ENCODE data around the gene MTRF1.
A peak's percentile ranks its signal among the peaks of the same experiment; 100 is the strongest.
"Not testable (repeated sequence)": the region's sequence is repeated elsewhere in the genome, so short reads cannot be mapped to it uniquely, and the experiment has no call there.

MTRF1 gene

GRCh38 chr13:41286370-41286769 lies 23.0 kb upstream of the MTRF1 start:
- no peak overlapping the region for H3K23ac ChIP-seq (ENCODE audit: low read length)
- no peak overlapping the region for H3K4ac ChIP-seq (ENCODE audit: low read depth, low read length)
- no peak overlapping the region for H2BK120ac ChIP-seq (ENCODE audit: low read depth, low read length)
- no peak overlapping the region for H3K4me2 ChIP-seq (ENCODE audit: low read length)
- no peak overlapping the region for H3K56ac ChIP-seq (ENCODE audit: low read length)
- no peak overlapping the region for H3K4me3 ChIP-seq (ENCODE audit: low read length)
- 100% methylated on average over 1 of the region's 5 CpGs for WGBS (ENCODE audit: extremely low coverage, insufficient coverage, low lambda C conversion rate)
- H3K27ac ChIP-seq (ENCODE audit: low read depth, low read length), result no peak overlapping the region
- H3K36me3 ChIP-seq (ENCODE audit: control insufficient read depth, insufficient read depth, low read length), result no peaks in the 10 kb centered on the region
- H3K27me3 ChIP-seq (ENCODE audit: insufficient read depth, low read length, poor library complexity), result no peaks in the 10 kb centered on the region
- no peaks in the 10 kb centered on the region for H3K79me1 ChIP-seq (ENCODE audit: low read length)
- no peak overlapping the region for H2BK15ac ChIP-seq (replicated peaks; ENCODE audit: low read depth)
- H3K4me1 ChIP-seq (ENCODE audit: control insufficient read depth, low read depth, low read length), result no peaks in the 10 kb centered on the region
- no peak overlapping the region for H4K8ac ChIP-seq (ENCODE audit: low read depth, low read length)
- no peak overlapping the region for H3K9ac ChIP-seq (ENCODE audit: low read length)
- no peak overlapping the region for H4K5ac ChIP-seq (ENCODE audit: low read length)
- H3K18ac ChIP-seq (ENCODE audit: low read length), result no peak overlapping the region
- H3K79me2 ChIP-seq (ENCODE audit: control insufficient read depth, insufficient read depth, low read length), result no peaks in the 10 kb centered on the region
- no peak overlapping the region for H2AK5ac ChIP-seq (ENCODE audit: low read length)
- no peak for DNase-seq
- no peak overlapping the region for H2BK5ac ChIP-seq (ENCODE audit: low read length)

- Histone ChIP-seq H4K8ac (ENCODE audit: low read depth, low read length) (no peak overlapping the region), H3K56ac (ENCODE audit: low read length) (no peak overlapping the region), H3K4me1 (ENCODE audit: control insufficient read depth, low read depth, low read length) (no peaks in the 10 kb centered on the region), H3K79me1 (ENCODE audit: low read length) (no peaks in the 10 kb centered on the region), H3K4me2 (ENCODE audit: low read length) (no peak overlapping the region), H2AK5ac (ENCODE audit: low read length) (no peak overlapping the region), H3K23ac (ENCODE audit: low read length) (no peak overlapping the region), H2BK15ac (replicated peaks; ENCODE audit: low read depth) (no peak overlapping the region), H4K5ac (ENCODE audit: low read length) (no peak overlapping the region), H3K36me3 (ENCODE audit: control insufficient read depth, insufficient read depth, low read length) (no peaks in the 10 kb centered on the region), H2BK5ac (ENCODE audit: low read length) (no peak overlapping the region), H3K4ac (ENCODE audit: low read depth, low read length) (no peak overlapping the region), H3K79me2 (ENCODE audit: control insufficient read depth, insufficient read depth, low read length) (no peaks in the 10 kb centered on the region), H2BK120ac (ENCODE audit: low read depth, low read length) (no peak overlapping the region), H3K9ac (ENCODE audit: low read length) (no peak overlapping the region), H3K27ac (ENCODE audit: low read depth, low read length) (no peak overlapping the region), H3K18ac (ENCODE audit: low read length) (no peak overlapping the region), H3K27me3 (ENCODE audit: insufficient read depth, low read length, poor library complexity) (no peaks in the 10 kb centered on the region), H3K4me3 (ENCODE audit: low read length) (no peak overlapping the region)
- WGBS (ENCODE audit: extremely low coverage, insufficient coverage, low lambda C conversion rate), result no CpG with 5 or more reads among the region's 13 CpGs
- DNase-seq, result no peak
These were observed 21.3 kb upstream of the MTRF1 start for GRCh38 chr13:41284512-41285288.

- H2BK15ac ChIP-seq (replicated peaks; ENCODE audit: low read depth), result no peak overlapping the region
- no peak overlapping the region for H3K4me3 ChIP-seq (ENCODE audit: low read length)
- no peak overlapping the region for H2AK5ac ChIP-seq (ENCODE audit: low read length)
- H3K4ac ChIP-seq (ENCODE audit: low read depth, low read length), result no peak overlapping the region
- H3K9ac ChIP-seq (ENCODE audit: low read length), result no peak overlapping the region
- no peaks in the 10 kb centered on the region for H3K79me1 ChIP-seq (ENCODE audit: low read length)
- no peak overlapping the region for H3K27ac ChIP-seq (ENCODE audit: low read depth, low read length)
- DNase-seq, result no peak
- no peaks in the 10 kb centered on the region for H3K36me3 ChIP-seq (ENCODE audit: control insufficient read depth, insufficient read depth, low read length)
- H3K79me2 ChIP-seq (ENCODE audit: control insufficient read depth, insufficient read depth, low read length), result no peaks in the 10 kb centered on the region
- no peaks in the 10 kb centered on the region for H3K4me1 ChIP-seq (ENCODE audit: control insufficient read depth, low read depth, low read length)
- no peak overlapping the region for H3K56ac ChIP-seq (ENCODE audit: low read length)
- no peak overlapping the region for H4K5ac ChIP-seq (ENCODE audit: low read length)
- H4K8ac ChIP-seq (ENCODE audit: low read depth, low read length), result no peak overlapping the region
- no peaks in the 10 kb centered on the region for H3K27me3 ChIP-seq (ENCODE audit: insufficient read depth, low read length, poor library complexity)
- H2BK120ac ChIP-seq (ENCODE audit: low read depth, low read length), result no peak overlapping the region
- H2BK5ac ChIP-seq (ENCODE audit: low read length), result no peak overlapping the region
- no peak overlapping the region for H3K4me2 ChIP-seq (ENCODE audit: low read length)
- H3K23ac ChIP-seq (ENCODE audit: low read length), result no peak overlapping the region
- H3K18ac ChIP-seq (ENCODE audit: low read length), result no peak overlapping the region
- WGBS (ENCODE audit: extremely low coverage, insufficient coverage, low lambda C conversion rate), result no CpG with 5 or more reads among the region's 5 CpGs
These were observed 18.8 kb upstream of the MTRF1 start for GRCh38 chr13:41282129-41282571.

DNA sequence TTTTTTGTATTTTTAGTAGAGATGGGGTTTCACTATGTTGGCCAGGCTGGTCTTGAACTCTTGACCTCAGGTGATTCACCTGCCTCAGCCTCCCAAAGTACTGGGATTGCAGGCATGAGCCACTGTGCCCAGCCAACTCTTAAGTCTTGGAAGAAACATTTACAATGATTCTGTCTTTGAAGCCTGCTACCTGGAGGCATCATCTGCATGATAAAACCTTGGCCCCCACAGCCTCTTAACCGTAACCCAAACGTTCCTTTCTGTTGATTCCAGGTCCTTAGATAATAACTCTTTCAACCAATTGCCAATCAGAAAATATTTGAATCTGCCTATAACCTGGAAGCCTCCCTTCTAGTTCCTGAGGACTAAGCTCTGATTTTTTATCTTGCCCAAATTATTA lies 15.8 kb upstream of the MTRF1 start:
- H3K56ac ChIP-seq (ENCODE audit: low read length); H4K5ac ChIP-seq (ENCODE audit: low read length); H3K36me3 ChIP-seq (ENCODE audit: control insufficient read depth, insufficient read depth, low read length); H3K27me3 ChIP-seq (ENCODE audit: insufficient read depth, low read length, poor library complexity); H4K8ac ChIP-seq (ENCODE audit: low read depth, low read length); H3K27ac ChIP-seq (ENCODE audit: low read depth, low read length); H3K4ac ChIP-seq (ENCODE audit: low read depth, low read length); H3K4me1 ChIP-seq (ENCODE audit: control insufficient read depth, low read depth, low read length); H2BK15ac ChIP-seq (replicated peaks; ENCODE audit: low read depth); H2BK120ac ChIP-seq (ENCODE audit: low read depth, low read length); DNase-seq; H3K4me3 ChIP-seq (ENCODE audit: low read length); H3K9ac ChIP-seq (ENCODE audit: low read length); H3K79me1 ChIP-seq (ENCODE audit: low read length); H2AK5ac ChIP-seq (ENCODE audit: low read length); H3K23ac ChIP-seq (ENCODE audit: low read length); H2BK5ac ChIP-seq (ENCODE audit: low read length); H3K79me2 ChIP-seq (ENCODE audit: control insufficient read depth, insufficient read depth, low read length); H3K4me2 ChIP-seq (ENCODE audit: low read length); H3K18ac ChIP-seq (ENCODE audit: low read length): not testable (repeated sequence)
- no CpG with 5 or more reads among the region's 2 CpGs for WGBS (ENCODE audit: extremely low coverage, insufficient coverage, low lambda C conversion rate)

DNA sequence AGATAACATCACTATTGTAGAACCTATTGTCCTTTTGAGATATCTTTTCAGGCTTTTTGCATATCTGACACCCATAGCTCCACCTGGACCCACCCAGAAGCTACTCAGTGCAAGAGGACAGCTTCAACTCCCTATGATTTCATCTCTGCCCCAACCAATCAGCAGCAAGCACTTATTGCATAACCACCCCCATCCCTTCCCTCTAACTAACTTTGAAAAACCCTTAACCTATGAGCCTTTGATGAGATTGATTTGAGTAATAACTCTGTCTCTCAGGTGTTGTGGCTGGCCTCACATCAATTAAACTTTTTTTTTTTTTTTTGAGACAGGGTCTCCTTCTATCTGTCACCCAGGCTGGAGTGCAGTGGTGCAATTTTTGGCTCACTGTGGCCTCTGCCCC lies 13.4 kb upstream of the MTRF1 start:
- H2BK120ac ChIP-seq (ENCODE audit: low read depth, low read length), result no peak overlapping the region
- peak; percentile 3 for DNase-seq
- H2BK15ac ChIP-seq (replicated peaks; ENCODE audit: low read depth), result no peak overlapping the region
- H3K4me1 ChIP-seq (ENCODE audit: control insufficient read depth, low read depth, low read length), result no peaks in the 10 kb centered on the region
- no peak overlapping the region for H4K8ac ChIP-seq (ENCODE audit: low read depth, low read length)
- H3K4me3 ChIP-seq (ENCODE audit: low read length), result no peak overlapping the region
- H4K5ac ChIP-seq (ENCODE audit: low read length), result no peak overlapping the region
- H3K36me3 ChIP-seq (ENCODE audit: control insufficient read depth, insufficient read depth, low read length), result no peaks in the 10 kb centered on the region
- H3K56ac ChIP-seq (ENCODE audit: low read length), result no peak overlapping the region
- no peak overlapping the region for H3K27ac ChIP-seq (ENCODE audit: low read depth, low read length)
- H3K9ac ChIP-seq (ENCODE audit: low read length), result no peak overlapping the region
- H3K18ac ChIP-seq (ENCODE audit: low read length), result no peak overlapping the region
- no peaks in the 10 kb centered on the region for H3K79me1 ChIP-seq (ENCODE audit: low read length)
- no peak overlapping the region for H2AK5ac ChIP-seq (ENCODE audit: low read length)
- no peaks in the 10 kb centered on the region for H3K27me3 ChIP-seq (ENCODE audit: insufficient read depth, low read length, poor library complexity)
- H3K79me2 ChIP-seq (ENCODE audit: control insufficient read depth, insufficient read depth, low read length), result no peaks in the 10 kb centered on the region
- H2BK5ac ChIP-seq (ENCODE audit: low read length), result no peak overlapping the region
- H3K23ac ChIP-seq (ENCODE audit: low read length), result no peak overlapping the region
- no peak overlapping the region for H3K4me2 ChIP-seq (ENCODE audit: low read length)
- no peak overlapping the region for H3K4ac ChIP-seq (ENCODE audit: low read depth, low read length)

- H3K4me2 ChIP-seq (ENCODE audit: low read length), result no peak overlapping the region
- no peaks in the 10 kb centered on the region for H3K79me2 ChIP-seq (ENCODE audit: control insufficient read depth, insufficient read depth, low read length)
- no peak overlapping the region for H2BK120ac ChIP-seq (ENCODE audit: low read depth, low read length)
- no peaks in the 10 kb centered on the region for H3K4me1 ChIP-seq (ENCODE audit: control insufficient read depth, low read depth, low read length)
- H4K8ac ChIP-seq (ENCODE audit: low read depth, low read length), result no peak overlapping the region
- no peak overlapping the region for H3K4ac ChIP-seq (ENCODE audit: low read depth, low read length)
- H2AK5ac ChIP-seq (ENCODE audit: low read length), result no peak overlapping the region
- H3K36me3 ChIP-seq (ENCODE audit: control insufficient read depth, insufficient read depth, low read length), result no peaks in the 10 kb centered on the region
- no peak overlapping the region for H2BK5ac ChIP-seq (ENCODE audit: low read length)
- H3K27me3 ChIP-seq (ENCODE audit: insufficient read depth, low read length, poor library complexity), result no peaks in the 10 kb centered on the region
- no peak for DNase-seq
- H3K4me3 ChIP-seq (ENCODE audit: low read length), result no peak overlapping the region
- no peak overlapping the region for H3K9ac ChIP-seq (ENCODE audit: low read length)
- H3K56ac ChIP-seq (ENCODE audit: low read length), result no peak overlapping the region
- H3K27ac ChIP-seq (ENCODE audit: low read depth, low read length), result no peak overlapping the region
- H3K23ac ChIP-seq (ENCODE audit: low read length), result no peak overlapping the region
- H2BK15ac ChIP-seq (replicated peaks; ENCODE audit: low read depth), result no peak overlapping the region
- no peak overlapping the region for H3K18ac ChIP-seq (ENCODE audit: low read length)
- no peak overlapping the region for H4K5ac ChIP-seq (ENCODE audit: low read length)
- no CpG with 5 or more reads among the region's 11 CpGs for WGBS (ENCODE audit: extremely low coverage, insufficient coverage, low lambda C conversion rate)
- no peaks in the 10 kb centered on the region for H3K79me1 ChIP-seq (ENCODE audit: low read length)
These were observed 11.5 kb upstream of the MTRF1 start for GRCh38 chr13:41274881-41275280.
